K562 (cell line): Measurements from ENCODE around the gene TDG.

ENCODE experiments used
- CHD2 ChIP-seq: IDR thresholded peaks from 2 replicates; pipeline ENCODE4 v1.6.1; 2011; ENCODE audit warnings: low read depth, low read length
- DMBX1 ChIP-seq: fragments of 250-450 bp; sonication (Bioruptor Pico); IDR thresholded peaks from 2 replicates; pipeline ENCODE4 v1.8.0; 2022; ENCODE audit warnings: inconsistent platforms, mild to moderate bottlenecking, moderate library complexity, borderline replicate concordance
- POLR2A ChIP-seq: fragments of 450-650 bp; conservative IDR thresholded peaks from 2 replicates; pipeline ENCODE4 v1.6.1; 2016
- PPARD ChIP-seq: fragments of 250-450 bp; sonication (Bioruptor Pico); IDR thresholded peaks from 2 replicates; pipeline ENCODE4 v1.8.0; 2022; ENCODE audit warnings: inconsistent platforms, mild to moderate bottlenecking, moderate library complexity
- PRMT5 ChIP-seq: sonication (generic); formaldehyde crosslinking; IDR thresholded peaks from 2 replicates; pipeline ENCODE4 v1.5.0; 2020; ENCODE audit warnings: missing genetic modification reagents
- ZNF184 ChIP-seq: sonication (generic); formaldehyde crosslinking; IDR thresholded peaks from 2 replicates; pipeline ENCODE4 v1.5.0; 2020; ENCODE audit warnings: missing genetic modification reagents
- ZNF24 ChIP-seq: fragments of 450-650 bp; IDR thresholded peaks from 2 replicates; pipeline ENCODE4 v1.6.1; 2016
- TF ChIP-seq, protein P1 (sequence below): sonication (generic); formaldehyde crosslinking; IDR thresholded peaks from 2 replicates; pipeline ENCODE4 v1.5.0; 2020; ENCODE audit warnings: missing genetic modification reagents
- TF ChIP-seq, protein P2 (sequence below): fragments of 450-650 bp; IDR thresholded peaks from 2 replicates; pipeline ENCODE4 v1.6.1; 2016; ENCODE audit warnings: low read depth
- TF ChIP-seq, protein P3 (sequence below): fragments of 150-350 bp; conservative IDR thresholded peaks from 2 replicates; pipeline ENCODE4 v1.6.1; 2014; ENCODE audit warnings: low read length
- TF ChIP-seq, protein P4 (sequence below): fragments of 250-450 bp; sonication (Bioruptor Pico); IDR thresholded peaks from 2 replicates; pipeline ENCODE4 v1.4.0; 2020
- TF ChIP-seq, protein P5 (sequence below), 3 experiments: IDR thresholded peaks in 2 of 3; conservative IDR thresholded peaks in 1 of 3; 2 replicates each; pipeline ENCODE4 v1.5.1; 2011 to 2012; ENCODE audit warnings: low read length in 3 of 3, mild to moderate bottlenecking in 3 of 3, control low read depth in 2 of 3, improper control_type of control experiment in 1 of 3, inconsistent platforms in 1 of 3, low read depth in 1 of 3, mixed read lengths in 1 of 3, moderate library complexity in 1 of 3; ENCODE audit not compliant: insufficient read depth in 2 of 3

GRCh38 chr12:103997286-103997900 is 31.7 kb downstream of the TDG start:
- no peak for TF ChIP-seq PPARD (CRISPR knock-in tag)
- TF ChIP-seq, protein P1, sequence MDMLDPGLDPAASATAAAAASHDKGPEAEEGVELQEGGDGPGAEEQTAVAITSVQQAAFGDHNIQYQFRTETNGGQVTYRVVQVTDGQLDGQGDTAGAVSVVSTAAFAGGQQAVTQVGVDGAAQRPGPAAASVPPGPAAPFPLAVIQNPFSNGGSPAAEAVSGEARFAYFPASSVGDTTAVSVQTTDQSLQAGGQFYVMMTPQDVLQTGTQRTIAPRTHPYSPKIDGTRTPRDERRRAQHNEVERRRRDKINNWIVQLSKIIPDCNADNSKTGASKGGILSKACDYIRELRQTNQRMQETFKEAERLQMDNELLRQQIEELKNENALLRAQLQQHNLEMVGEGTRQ: no peak
- no peak for TF ChIP-seq POLR2A
- TF ChIP-seq, protein P2, sequence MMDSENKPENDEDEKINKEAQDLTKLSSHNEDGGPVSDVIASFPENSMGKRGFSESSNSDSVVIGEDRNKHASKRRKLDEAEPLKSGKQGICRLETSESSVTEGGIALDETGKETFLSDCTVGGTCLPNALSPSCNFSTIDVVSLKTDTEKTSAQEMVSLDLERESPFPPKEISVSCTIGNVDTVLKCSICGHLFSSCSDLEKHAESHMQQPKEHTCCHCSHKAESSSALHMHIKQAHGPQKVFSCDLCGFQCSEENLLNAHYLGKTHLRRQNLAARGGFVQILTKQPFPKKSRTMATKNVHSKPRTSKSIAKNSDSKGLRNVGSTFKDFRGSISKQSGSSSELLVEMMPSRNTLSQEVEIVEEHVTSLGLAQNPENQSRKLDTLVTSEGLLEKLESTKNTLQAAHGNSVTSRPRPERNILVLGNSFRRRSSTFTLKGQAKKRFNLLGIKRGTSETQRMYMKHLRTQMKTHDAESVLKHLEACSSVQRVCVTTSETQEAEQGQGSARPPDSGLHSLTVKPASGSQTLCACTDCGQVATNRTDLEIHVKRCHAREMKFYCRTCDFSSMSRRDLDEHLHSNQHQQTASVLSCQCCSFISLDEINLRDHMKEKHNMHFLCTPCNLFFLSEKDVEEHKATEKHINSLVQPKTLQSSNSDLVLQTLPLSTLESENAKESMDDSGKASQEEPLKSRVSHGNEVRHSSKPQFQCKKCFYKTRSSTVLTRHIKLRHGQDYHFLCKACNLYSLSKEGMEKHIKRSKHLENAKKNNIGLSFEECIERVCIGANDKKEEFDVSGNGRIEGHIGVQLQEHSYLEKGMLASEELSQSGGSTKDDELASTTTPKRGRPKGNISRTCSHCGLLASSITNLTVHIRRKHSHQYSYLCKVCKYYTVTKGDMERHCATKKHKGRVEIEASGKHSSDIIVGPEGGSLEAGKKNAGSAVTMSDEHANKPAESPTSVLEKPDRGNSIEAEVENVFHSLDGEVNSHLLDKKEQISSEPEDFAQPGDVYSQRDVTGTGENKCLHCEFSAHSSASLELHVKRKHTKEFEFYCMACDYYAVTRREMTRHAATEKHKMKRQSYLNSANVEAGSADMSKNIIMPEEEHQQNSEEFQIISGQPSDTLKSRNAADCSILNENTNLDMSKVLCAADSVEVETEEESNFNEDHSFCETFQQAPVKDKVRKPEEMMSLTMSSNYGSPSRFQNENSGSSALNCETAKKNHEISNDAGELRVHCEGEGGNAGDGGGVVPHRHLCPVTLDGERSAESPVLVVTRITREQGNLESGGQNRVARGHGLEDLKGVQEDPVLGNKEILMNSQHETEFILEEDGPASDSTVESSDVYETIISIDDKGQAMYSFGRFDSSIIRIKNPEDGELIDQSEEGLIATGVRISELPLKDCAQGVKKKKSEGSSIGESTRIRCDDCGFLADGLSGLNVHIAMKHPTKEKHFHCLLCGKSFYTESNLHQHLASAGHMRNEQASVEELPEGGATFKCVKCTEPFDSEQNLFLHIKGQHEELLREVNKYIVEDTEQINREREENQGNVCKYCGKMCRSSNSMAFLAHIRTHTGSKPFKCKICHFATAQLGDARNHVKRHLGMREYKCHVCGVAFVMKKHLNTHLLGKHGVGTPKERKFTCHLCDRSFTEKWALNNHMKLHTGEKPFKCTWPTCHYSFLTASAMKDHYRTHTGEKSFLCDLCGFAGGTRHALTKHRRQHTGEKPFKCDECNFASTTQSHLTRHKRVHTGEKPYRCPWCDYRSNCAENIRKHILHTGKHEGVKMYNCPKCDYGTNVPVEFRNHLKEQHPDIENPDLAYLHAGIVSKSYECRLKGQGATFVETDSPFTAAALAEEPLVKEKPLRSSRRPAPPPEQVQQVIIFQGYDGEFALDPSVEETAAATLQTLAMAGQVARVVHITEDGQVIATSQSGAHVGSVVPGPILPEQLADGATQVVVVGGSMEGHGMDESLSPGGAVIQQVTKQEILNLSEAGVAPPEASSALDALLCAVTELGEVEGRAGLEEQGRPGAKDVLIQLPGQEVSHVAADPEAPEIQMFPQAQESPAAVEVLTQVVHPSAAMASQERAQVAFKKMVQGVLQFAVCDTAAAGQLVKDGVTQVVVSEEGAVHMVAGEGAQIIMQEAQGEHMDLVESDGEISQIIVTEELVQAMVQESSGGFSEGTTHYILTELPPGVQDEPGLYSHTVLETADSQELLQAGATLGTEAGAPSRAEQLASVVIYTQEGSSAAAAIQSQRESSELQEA: no peak
- TF ChIP-seq ZNF24: no peak
- TF ChIP-seq CHD2: no peak
- TF ChIP-seq, protein P3, sequence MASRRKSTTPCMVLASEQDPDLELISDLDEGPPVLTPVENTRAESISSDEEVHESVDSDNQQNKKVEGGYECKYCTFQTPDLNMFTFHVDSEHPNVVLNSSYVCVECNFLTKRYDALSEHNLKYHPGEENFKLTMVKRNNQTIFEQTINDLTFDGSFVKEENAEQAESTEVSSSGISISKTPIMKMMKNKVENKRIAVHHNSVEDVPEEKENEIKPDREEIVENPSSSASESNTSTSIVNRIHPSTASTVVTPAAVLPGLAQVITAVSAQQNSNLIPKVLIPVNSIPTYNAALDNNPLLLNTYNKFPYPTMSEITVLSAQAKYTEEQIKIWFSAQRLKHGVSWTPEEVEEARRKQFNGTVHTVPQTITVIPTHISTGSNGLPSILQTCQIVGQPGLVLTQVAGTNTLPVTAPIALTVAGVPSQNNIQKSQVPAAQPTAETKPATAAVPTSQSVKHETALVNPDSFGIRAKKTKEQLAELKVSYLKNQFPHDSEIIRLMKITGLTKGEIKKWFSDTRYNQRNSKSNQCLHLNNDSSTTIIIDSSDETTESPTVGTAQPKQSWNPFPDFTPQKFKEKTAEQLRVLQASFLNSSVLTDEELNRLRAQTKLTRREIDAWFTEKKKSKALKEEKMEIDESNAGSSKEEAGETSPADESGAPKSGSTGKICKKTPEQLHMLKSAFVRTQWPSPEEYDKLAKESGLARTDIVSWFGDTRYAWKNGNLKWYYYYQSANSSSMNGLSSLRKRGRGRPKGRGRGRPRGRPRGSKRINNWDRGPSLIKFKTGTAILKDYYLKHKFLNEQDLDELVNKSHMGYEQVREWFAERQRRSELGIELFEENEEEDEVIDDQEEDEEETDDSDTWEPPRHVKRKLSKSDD: no peak
- no peak for TF ChIP-seq ZNF184 (CRISPR knock-in tag)
- no peak for TF ChIP-seq PRMT5 (CRISPR knock-in tag)
- TF ChIP-seq, protein P4, sequence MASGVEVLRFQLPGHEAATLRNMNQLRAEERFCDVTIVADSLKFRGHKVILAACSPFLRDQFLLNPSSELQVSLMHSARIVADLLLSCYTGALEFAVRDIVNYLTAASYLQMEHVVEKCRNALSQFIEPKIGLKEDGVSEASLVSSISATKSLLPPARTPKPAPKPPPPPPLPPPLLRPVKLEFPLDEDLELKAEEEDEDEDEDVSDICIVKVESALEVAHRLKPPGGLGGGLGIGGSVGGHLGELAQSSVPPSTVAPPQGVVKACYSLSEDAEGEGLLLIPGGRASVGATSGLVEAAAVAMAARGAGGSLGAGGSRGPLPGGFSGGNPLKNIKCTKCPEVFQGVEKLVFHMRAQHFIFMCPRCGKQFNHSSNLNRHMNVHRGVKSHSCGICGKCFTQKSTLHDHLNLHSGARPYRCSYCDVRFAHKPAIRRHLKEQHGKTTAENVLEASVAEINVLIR: no peak
- no peak for TF ChIP-seq DMBX1 (CRISPR knock-in tag)
- TF ChIP-seq, protein P5, sequence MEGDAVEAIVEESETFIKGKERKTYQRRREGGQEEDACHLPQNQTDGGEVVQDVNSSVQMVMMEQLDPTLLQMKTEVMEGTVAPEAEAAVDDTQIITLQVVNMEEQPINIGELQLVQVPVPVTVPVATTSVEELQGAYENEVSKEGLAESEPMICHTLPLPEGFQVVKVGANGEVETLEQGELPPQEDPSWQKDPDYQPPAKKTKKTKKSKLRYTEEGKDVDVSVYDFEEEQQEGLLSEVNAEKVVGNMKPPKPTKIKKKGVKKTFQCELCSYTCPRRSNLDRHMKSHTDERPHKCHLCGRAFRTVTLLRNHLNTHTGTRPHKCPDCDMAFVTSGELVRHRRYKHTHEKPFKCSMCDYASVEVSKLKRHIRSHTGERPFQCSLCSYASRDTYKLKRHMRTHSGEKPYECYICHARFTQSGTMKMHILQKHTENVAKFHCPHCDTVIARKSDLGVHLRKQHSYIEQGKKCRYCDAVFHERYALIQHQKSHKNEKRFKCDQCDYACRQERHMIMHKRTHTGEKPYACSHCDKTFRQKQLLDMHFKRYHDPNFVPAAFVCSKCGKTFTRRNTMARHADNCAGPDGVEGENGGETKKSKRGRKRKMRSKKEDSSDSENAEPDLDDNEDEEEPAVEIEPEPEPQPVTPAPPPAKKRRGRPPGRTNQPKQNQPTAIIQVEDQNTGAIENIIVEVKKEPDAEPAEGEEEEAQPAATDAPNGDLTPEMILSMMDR (IDR thresholded peaks at IDR 0.05 in 2 of 3, conservative IDR thresholded peaks at IDR 0.05 in 1 of 3; ENCODE audit: insufficient read depth in 2 of 3, low read depth in 1 of 3, low read length in 3 of 3): no peak
